Measurements from ENCODE around the gene SH3RF3.

GRCh38 chr2:109481196-109481555 lies 352.2 kb downstream of the SH3RF3 start:
- TF ChIP-seq ESRRG (CRISPR knock-in tag; IDR thresholded peaks at IDR 0.05) = no peak
- TF ChIP-seq SNAI2 (CRISPR knock-in tag; IDR thresholded peaks at IDR 0.05) = no peak
- no peak for TF ChIP-seq ZNF565 (CRISPR knock-in tag; conservative IDR thresholded peaks at IDR 0.05; ENCODE audit: low read depth)
- no peak for TF ChIP-seq PATZ1 (CRISPR knock-in tag; IDR thresholded peaks at IDR 0.05; ENCODE audit: borderline replicate concordance)
- no peak for TF ChIP-seq ZFP30 (CRISPR knock-in tag; IDR thresholded peaks at IDR 0.05)
- no peak for TF ChIP-seq ZNF70 (CRISPR knock-in tag; IDR thresholded peaks at IDR 0.05)
- TF ChIP-seq OSR1 (CRISPR knock-in tag; IDR thresholded peaks at IDR 0.05) = no peak
- TF ChIP-seq TCF4 (CRISPR knock-in tag; IDR thresholded peaks at IDR 0.05; ENCODE audit: borderline replicate concordance) = no peak
- no peak for TF ChIP-seq ZNF8 (CRISPR knock-in tag; IDR thresholded peaks at IDR 0.05)
- TF ChIP-seq ARNTL (CRISPR knock-in tag; IDR thresholded peaks at IDR 0.05; ENCODE audit: borderline replicate concordance, low read depth) = no peak
- TF ChIP-seq CSRNP3 (CRISPR knock-in tag; IDR thresholded peaks at IDR 0.05) = no peak
- no peak for TF ChIP-seq GLIS3 (CRISPR knock-in tag; IDR thresholded peaks at IDR 0.05)
- TF ChIP-seq RARB (CRISPR knock-in tag; IDR thresholded peaks at IDR 0.05) = no peak
- TF ChIP-seq, protein P1, sequence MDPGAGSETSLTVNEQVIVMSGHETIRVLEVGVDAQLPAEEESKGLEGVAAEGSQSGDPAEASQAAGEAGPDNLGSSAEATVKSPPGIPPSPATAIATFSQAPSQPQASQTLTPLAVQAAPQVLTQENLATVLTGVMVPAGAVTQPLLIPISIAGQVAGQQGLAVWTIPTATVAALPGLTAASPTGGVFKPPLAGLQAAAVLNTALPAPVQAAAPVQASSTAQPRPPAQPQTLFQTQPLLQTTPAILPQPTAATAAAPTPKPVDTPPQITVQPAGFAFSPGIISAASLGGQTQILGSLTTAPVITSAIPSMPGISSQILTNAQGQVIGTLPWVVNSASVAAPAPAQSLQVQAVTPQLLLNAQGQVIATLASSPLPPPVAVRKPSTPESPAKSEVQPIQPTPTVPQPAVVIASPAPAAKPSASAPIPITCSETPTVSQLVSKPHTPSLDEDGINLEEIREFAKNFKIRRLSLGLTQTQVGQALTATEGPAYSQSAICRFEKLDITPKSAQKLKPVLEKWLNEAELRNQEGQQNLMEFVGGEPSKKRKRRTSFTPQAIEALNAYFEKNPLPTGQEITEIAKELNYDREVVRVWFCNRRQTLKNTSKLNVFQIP (CRISPR knock-in tag; IDR thresholded peaks at IDR 0.05; ENCODE audit: borderline replicate concordance, low read depth) = no peak

All from SK-N-SH treated with all-trans-retinoic acid at 6 μM for 48 hours (cell line).